A172 (cell line): Measurements from ENCODE around the gene HSPB1. TPM values are rescaled to one million over a fixed set of nuclear protein-coding genes. Genes with fewer than 3 reads are reported as not detected.
A peak's percentile ranks its signal among the peaks of the same experiment; 100 is the strongest.
"Not testable (repeated sequence)": the region's sequence is repeated elsewhere in the genome, so short reads cannot be mapped to it uniquely, and the experiment has no call there.

Source experiments
- DNase-seq: peaks from one replicate; pipeline ENCODE4 v3.0.0-alpha.2; 2015; ENCODE audit warnings: low spot score
- total RNA-seq: library from RNA; depleted of rRNA; stranded (reverse); fragments of >200 nt; shearing (Covaris generic); gene quantifications from 2 replicates; pipeline ENCODE4 v1.2.3, GENCODE V29; 2014

The HSPB1 gene
- total RNA-seq, 1 experiment from 2014 or later, result 382 TPM

- DNase-seq, result no peak
Observed at GRCh38 chr7:76281706-76282343, 20.6 kb upstream of the HSPB1 start.

- DNase-seq, result no peak
Observed at GRCh38 chr7:76282344-76283253, 19.9 kb upstream of the HSPB1 start.

DNA sequence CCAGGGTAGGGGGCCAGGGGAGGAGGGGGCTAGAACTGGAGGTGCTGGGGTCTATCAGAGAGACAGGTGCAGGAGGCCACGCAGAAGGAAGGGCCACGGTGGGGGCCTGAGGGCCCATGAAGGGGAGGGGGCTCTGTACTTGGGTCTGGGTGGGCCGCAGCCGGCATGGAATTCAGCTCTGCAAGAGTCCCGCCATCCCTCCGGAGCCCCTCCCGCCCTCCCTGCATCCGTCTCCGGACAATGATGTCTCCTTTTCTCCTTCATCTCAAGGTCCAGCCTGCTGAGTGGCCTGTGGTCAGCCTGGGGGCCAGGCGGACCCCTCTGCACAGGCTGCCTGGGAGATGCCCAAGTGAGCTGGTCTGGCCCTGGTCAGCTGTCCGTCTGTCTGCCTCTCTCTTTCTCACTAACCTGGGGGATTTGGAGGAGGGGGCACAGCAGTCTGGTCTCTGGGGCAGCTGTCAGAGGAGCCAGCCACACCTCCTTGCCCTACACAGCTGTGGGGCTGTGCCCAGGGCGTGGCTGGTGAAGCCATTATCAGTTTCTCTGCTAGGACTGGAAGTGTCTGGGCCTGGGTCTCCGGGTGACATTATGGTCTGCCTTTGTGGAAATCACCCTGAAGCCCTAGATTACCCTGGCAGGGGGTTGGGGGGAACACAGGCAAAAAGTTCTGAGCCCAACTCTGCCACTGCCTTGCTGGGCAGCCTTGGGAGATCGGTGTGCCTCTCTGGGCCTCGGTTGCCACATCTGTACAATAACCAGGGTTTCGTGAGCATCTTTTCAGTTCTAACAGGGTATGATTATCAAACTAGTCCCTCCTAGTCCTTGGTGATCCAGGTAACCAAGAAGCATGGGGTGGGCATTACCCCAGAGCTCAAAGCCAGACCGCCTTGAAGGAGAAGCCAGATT lies 19.0 kb upstream of the HSPB1 start:
- no peak for DNase-seq

DNA sequence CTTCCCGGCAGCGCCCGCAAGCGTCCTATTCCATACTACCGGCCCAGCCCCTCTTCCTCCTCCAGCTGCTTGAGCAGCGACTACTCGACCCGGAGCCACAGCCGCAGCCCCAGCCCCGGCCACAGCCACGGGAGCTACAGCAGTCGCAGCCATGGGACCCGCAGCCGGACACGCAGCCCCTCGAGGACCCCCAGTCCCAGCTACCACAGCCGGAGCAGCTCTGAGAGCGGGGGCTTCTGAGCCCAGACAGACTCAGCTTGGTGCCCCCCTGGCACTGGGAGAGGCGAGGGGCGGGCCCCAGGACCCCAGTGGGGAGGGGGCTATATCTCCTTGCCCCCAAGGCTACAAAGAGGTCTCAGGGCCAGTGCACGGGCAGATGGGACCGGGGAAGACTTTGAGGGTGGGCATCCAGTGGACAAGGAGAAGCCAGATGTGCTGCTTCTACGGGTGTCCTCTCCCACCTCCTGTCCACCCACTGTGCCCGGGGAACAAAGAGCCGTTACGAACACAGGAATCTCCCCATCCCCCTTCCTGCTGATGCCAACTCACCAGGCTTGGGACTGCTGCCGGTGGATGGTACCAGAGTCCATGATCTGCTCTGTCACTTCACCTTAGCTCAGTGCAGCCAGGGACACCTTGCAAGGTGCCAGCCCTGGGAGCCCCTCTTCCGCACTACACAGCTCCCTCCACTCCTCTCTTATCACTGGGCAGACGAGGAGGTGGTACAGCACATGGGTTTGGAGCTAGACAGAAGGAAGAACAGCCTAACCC lies 16.7 kb upstream of the HSPB1 start:
- DNase-seq, result no peak

DNA sequence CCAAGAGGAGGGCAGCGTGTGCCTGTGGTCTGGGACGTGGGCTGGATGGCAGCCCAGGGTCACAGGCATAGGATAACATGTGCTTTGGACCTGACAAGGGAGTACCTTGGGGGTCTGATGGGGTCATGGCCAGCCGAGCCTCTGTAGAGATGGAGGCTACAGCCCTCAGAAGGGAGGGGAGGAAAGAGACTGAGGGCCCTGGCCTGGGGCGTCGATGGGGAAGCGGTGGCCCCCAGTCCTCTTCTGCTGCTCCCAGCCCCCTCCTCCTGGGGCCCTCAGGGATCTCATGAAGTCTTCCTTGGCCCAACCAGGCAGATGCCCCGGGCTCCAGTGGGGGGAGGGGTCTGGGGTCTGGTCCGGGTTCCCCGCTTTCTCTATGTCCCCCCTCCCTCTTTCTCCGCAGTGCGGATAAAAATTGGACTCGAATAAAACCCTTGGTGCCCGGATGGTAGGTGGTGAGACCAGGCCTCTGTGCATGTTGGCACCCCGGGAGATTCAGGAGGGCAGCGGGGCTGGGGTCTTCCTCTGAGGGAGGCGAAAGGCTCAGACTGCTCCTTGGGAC lies 15.6 kb upstream of the HSPB1 start:
- no peak for DNase-seq

DNA sequence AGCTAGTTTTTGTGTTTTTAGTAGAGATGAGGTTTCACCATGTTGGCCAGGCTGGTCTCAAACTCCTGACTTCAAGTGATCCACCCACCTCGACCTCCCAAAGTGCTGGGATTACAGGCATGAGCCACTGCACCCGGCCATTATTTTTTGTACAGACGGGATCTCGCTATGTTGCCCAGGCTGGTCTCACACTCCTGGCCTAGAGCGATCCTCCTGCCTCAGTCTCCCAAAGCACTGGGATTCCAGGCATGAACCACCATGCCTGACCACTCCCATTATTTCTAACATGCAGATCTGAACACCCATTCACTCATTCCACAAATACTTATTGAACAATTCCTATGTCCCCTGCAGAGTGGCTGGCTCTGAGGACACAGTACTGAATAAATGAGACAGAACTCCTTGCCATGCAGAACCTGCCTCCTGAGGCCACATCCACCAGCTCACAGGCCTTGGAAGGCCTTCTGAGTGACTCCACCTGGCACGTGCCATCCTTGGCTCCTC lies 11.6 kb upstream of the HSPB1 start:
- DNase-seq, result not testable (repeated sequence)

- peak; percentile 99 for DNase-seq
Observed at GRCh38 chr7:76291351-76292212, 10.9 kb upstream of the HSPB1 start.

DNA sequence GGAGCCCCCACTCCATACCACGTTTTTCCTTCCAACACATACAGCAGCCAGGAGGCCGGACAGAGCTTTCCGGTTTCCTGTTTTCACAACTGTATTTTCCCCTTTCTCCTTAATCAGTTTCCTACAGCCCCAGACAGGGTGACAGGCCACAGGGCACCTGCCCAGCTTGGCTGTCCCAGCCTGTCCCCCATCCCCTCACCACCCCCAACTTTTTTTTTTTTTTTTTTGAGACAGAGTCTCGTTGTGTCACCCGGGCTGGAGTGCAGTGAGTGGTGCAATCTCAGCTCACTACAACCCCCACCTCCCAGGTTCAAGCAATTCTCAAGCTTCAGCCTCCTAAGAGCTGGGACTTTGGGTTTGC lies 10.3 kb upstream of the HSPB1 start:
- no peak for DNase-seq

DNA sequence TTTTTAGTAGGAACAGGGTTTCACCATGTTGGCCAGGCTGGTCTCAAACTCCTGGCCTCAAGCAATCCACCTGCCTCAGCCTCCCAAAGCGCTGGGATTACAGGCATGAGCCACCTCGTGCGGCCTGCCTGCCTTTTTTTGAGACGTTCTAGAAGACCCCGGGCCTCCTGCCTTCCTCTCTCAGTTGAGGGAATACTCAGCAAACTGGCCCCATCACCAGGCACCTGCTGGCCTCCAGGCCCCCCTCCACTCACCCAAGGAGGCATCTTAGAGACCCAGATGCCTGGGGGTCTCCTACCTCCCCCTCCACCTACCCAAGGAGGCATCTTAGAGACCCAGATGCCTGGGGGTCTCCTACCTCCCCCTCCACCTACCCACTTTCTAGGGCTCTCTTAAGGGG lies 9.6 kb upstream of the HSPB1 start:
- DNase-seq, result not testable (repeated sequence)

- no peak for DNase-seq
Observed at GRCh38 chr7:76293407-76293901, 9.0 kb upstream of the HSPB1 start.

GRCh38 chr7:76294344-76295024 lies 8.0 kb upstream of the HSPB1 start:
- peak; percentile 98 for DNase-seq

DNA sequence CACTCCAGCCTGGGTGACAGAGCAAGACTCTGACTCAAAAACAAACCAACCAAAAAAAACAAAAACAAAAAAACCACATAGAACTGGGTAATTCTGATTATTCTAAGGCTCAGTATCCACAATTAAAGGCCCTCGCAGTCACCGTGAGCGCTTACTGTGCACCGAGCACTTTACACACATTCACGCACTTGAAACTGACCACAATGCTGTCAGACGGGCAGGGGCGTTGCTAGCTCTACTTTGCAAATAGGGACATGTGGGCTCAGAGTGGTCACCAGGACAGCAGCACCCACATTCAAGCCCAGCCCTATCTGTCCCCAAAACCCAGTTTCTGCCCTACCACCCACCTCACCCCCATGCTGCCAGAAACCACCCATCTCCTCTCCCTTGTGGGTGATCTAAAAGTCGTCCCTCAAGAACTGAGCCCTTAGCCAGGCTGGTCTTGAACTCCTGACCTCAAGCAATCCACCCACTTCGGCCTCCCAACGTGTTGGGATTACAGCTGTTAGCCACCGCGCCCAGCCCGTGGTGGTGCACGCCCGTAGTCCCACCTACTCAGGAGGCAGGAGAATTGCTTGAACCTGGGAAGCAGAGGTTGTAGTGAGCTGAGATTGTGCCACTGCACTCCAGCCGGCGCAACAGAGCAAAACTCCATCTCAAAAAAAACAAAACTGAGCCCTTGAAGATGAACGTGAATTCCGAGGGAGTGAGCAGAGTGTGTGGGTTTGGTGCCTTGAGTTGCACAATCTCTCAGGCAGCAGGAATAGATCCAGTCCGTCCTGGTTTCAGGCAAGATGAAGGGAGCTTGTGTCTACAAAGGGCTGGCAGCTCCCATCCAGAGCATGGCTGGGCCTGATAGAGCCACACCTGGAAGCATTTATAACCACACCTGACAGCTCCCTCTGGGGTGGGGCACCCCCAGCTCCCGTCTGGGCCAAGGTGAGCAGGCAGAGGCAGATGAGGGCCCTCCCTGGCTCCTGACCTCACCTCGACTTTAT lies 5.4 kb upstream of the HSPB1 start:
- DNase-seq, result peak; percentile 52

- peak; percentile 96 for DNase-seq
Observed at GRCh38 chr7:76300166-76300731, 2.2 kb upstream of the HSPB1 start.

GRCh38 chr7:76301000-76301399 lies 1.5 kb upstream of the HSPB1 start:
- DNase-seq, result no peak

GRCh38 chr7:76303202-76304147 lies 1.0 kb downstream of the HSPB1 start:
- peak; percentile 94 for DNase-seq

DNA sequence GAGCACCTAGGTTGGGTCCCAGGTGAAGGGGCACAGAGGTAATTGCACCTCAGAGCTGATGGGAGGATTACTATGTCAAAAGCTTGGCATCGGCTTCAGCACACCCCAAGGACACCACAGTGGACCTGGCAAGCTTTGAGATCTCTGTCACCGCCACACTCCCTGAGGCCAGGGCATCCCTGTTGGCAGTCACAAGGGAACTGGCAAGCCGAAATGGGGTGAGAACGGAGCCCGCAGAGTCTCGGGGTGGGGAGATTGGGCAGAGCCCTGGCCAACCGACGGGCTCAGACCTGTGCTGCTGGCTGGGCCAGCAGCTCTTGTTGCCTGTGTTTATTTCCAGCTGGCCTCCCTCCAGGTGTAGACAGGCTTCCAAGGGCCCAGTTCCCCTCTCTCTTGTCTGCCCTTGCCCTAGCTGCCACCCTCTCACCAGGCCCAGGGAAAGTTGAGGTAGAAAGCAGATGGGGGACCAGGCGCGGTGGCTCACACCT lies 2.5 kb downstream of the HSPB1 start:
- no peak for DNase-seq
